Activated CD4-positive, alpha-beta T cell treated with anti-CD3 and anti-CD28 coated beads, Interleukin-2, amount 50 U/mL, for 1 hour (primary cell): ENCODE data around the gene CFH.
"Not testable (repeated sequence)": the region's sequence is repeated elsewhere in the genome, so short reads cannot be mapped to it uniquely, and the experiment has no call there.

Experiments
- DNase-seq: peaks from one replicate; pipeline ENCODE4 v3.0.0-alpha.2; 2020

The CFH gene

GRCh38 chr1:196651637-196652215 lies at the start of gene CFH:
Gene CFH, plus strand, starts transcription at chr1:196652043. Its CDS starts 75 bp downstream, at chr1:196652118.
- no peak for DNase-seq

GRCh38 chr1:196603651-196604050 lies 48.2 kb upstream of the CFH start:
- no peak for DNase-seq

DNA sequence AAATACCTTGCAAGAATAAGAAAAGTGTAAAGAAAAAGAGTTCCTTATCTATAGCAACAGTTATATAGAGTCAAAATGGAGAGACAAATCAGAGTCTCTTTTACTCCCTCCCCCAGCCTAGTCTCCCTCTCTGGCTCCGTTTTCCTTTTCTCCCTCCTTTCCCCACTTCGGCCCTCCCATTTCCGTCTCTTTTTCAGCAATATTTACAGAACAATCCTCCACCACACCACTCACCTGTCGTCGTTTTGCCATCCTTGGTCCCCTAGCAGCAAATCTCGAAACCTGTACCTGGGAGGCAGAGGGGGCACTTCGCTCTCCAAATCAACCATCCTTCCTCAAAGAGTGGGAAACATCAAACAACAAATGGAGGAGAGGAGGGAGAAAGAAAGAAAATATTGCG lies 43.9 kb upstream of the CFH start:
- no peak for DNase-seq

GRCh38 chr1:196608390-196609369 lies 43.2 kb upstream of the CFH start, which contains the start of gene KCNT2:
Gene KCNT2, minus strand, starts transcription at chr1:196608440. Its CDS starts 131 bp downstream, at chr1:196608309.
- no peak for DNase-seq

- no peak for DNase-seq
Observed at GRCh38 chr1:196609370-196609737, 42.5 kb upstream of the CFH start.

DNA sequence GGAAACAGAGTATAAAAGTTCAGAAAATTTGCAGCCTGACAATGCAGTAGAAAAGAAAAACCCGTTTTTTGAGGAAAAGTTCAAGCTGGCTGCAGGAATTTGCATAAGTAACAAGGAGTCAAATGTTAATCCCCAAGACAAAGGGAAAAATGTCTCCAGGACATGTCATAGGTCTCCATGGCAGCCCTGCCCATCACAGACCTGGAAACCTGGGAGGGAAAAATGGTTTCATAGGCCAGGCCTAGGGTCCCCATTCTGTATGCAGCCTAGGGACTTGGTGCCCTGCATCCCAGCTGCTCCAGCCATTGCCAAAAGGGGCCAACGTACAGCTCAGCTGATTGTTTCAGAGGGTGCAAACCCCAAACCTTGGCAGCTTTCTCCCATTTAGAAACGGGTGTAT lies 40.0 kb upstream of the CFH start:
- DNase-seq: no peak

- DNase-seq: no peak
Observed at GRCh38 chr1:196619721-196620120, 32.1 kb upstream of the CFH start.

DNA sequence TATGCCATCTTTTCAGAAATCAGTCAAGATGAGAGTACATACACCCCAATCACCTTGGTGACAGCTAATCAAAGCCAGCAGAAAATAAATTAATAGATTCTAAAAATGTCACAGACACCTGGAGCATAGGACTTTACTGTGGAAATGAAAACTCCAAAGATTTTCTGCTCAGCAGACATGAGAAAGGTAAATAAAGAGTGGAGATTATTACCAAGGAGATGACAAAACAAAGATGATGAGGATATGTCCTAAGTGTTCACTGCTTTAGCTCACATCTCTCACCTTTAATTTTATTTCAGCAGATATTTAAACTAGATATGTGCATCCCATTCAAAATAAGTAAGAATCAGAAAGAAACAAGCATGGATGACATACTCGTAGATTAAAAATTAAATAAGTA lies 28.8 kb upstream of the CFH start:
- DNase-seq: no peak

DNA sequence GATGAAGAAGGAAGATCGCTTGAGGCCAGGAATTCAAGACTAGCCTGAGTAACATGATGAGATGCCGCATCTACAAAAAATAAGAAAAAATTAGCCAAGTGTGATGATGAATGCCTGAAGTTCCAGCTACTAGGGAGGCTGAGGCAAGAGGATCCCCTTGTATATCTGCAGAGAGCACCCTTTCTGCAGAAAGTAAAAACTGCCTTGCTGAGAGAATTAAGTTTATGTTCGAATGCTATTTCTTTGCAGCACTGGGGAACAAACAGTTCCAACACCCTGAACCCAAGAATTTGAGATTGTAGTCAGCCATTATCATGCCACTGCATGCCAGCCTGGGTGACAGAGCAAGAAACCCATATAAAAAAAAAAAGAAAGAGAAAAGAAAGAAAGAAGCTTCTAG lies 23.0 kb upstream of the CFH start:
- DNase-seq: no peak

GRCh38 chr1:196637606-196638005 lies 14.2 kb upstream of the CFH start:
- no peak for DNase-seq

DNA sequence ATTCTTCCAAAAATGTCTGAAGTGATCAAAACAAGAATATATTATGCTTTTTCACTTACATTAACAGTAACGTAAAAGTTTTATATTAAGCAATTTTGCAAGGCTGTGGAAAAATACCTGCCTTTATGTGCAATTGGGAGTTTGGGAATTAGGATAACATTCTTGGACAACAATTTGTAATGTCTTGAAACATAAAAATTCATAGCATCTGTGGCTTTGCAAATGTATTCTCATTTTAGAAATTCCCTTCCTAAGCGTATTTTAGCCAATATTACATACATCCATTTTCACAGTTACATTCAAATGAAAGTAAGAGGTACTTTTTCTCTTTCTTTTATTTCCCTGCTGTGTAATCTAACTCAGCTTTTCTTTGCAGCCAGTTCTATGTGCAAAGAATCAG lies 13.4 kb upstream of the CFH start:
- no peak for DNase-seq

DNA sequence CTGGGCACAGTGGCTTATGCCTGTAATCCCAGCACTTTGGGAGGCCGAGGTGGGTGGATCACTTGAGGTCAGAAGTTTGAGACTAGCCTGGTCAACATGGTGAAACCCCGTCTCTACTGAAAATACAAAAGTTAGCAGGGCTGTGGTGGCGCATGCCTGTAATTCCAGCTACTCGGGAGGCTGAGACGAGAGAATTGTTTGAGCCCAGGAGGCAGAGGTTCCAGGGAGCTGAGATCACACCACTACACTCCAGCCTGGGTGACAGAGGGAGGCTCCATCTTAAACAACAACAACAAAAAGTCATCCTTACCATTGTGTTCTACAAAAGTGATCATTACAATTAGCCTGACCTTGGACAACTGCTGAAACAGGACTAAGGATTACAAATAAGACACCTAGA lies 12.6 kb upstream of the CFH start:
- DNase-seq: not testable (repeated sequence)

- DNase-seq: no peak
Observed at GRCh38 chr1:196640976-196641375, 10.9 kb upstream of the CFH start.

- DNase-seq: no peak
Observed at GRCh38 chr1:196649990-196650389, 1.9 kb upstream of the CFH start.

- DNase-seq: no peak
Observed at GRCh38 chr1:196650403-196650802, 1.4 kb upstream of the CFH start.

DNA sequence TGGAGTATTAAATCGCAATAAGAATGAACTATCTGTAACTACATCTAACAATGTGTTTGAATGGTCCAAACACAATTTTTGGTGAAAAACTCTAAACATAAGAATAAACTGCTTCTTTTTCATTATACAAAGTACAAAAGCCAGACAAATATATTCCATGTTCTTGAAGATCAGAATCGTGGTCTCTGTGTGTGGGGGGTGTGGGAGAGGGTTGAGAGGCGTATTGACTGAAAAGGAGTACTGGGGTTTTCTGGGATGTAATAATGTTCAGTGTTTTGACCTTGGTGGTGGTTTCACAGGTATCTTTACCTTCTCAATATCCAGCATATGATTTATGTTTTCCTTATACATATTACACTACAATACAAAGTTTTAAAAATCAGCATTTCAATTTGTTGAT lies 764 bp upstream of the CFH start:
- no peak for DNase-seq

DNA sequence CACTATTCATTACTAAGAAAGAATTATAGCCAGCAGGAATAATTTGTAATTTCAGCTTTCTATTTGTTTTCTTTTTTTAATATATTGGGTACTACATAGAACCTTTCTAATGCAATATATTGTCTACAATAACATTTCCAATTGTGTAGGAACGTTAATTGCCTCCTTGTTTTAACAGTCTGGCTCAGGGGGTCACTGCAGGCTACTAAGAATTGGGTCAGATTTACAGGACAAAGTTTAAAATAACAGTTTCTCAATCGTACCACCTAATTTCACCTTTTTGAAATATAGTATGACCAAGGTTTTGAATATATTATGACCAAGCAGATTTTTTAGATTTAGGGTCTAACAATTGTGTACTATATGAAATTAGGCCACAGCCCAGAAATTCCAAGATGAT lies 2.4 kb downstream of the CFH start:
- DNase-seq: no peak

DNA sequence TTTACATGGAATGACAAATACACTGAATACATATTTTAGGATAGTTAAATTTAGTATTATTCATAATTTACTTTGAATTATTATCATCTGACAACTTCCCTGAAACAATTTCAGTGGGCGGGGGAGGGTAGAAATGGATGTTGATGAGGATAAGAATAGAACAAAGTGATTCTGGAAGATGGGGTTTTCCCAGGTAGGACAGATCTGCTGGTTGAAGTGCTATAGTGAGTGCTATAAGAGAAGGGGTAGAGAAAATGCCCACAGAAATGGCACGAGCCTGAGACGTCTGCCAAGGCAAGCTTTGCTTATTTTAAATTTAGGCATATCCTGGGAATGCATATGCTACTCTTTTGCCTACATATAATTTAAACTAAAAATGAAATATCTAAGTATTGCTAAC lies 3.2 kb downstream of the CFH start:
- DNase-seq: no peak

DNA sequence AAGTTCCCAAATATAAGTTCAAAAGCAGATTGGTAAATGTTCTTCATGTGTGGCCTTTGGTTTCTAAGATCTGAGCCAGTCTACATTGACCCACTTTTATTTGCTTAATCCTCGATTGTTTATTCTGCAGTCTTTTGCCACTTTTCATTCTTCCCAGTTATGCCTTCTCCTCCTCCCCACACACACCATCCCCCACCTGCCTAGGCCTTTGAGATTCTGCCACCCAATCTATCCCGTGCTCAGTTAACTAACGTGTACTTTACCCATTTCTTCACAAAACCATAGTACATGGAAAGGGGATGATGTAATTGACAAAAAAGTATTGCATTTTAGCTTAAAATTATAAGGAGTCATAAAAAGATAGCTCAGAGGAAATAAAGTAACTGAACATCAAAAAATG lies 3.7 kb downstream of the CFH start:
- DNase-seq: no peak

DNA sequence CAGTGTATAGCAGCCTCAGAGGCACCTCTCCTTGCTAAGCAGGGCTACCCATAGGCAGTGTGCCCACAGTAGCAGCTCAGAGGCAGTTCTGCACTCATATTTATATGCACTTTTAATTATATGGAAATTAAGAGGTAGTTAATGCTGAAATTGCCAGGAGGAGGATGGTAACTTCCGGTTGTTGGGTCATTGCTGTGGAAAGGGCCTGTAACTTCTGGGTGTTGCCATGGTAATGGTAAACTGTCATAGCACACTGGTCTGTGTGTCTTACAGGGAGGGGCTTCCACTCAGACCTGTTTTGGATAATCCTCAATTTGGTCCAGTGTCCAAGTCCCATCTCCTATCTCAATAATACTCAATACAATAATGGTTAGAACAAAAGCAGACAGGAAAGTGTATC lies 7.6 kb downstream of the CFH start:
- no peak for DNase-seq

GRCh38 chr1:196660272-196660671 lies 8.4 kb downstream of the CFH start:
- no peak for DNase-seq

DNA sequence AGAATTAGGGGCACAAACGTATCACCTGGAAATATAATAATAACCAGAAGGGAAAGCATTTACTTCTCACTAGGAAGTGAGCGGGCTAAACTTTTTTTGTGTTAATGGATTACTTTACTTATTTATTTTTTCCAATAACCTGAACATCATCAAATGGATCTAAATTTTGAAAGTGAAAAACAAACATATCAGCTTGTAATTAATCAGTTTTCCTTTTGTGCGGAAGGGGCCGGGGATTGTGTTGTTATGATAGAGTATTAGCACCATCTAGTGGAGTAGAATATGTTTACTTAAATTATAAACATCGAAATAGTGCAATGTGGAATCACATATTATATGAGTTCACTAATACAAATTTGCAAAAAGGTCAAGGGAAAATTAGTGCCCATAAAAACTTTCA lies 9.0 kb downstream of the CFH start:
- DNase-seq: no peak

GRCh38 chr1:196661345-196661744 lies 9.5 kb downstream of the CFH start:
- no peak for DNase-seq

GRCh38 chr1:196667131-196667530 lies 15.3 kb downstream of the CFH start:
- no peak for DNase-seq

- no peak for DNase-seq
Observed at GRCh38 chr1:196669051-196669450, 17.2 kb downstream of the CFH start.
